ENCODE data around the gene ACTR5. TPM values are rescaled to one million over a fixed set of nuclear protein-coding genes. Genes with fewer than 3 reads are reported as not detected.

The ACTR5 gene
- total RNA-seq, 1 experiment from 2014 or later = 22.0 TPM

DNA sequence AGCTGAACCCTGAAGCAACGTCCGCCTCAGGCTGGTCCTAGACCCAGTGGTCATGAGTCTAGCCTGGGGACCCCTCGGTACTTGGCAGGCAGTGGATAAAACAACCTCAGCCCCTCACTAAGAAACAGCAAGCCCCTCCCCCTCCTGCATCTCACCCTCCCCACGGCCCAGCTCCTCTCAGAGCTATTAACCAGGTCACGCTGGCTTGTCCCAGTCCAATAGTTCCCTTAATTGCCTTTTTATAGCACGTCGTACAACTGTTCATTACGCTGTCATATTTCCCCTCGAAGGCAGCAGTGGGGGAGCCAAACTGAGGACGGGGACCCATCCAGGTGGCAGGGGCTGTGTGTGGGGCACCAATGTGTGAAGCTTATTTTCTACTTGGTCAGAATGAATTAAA, 32.6 kb upstream of the ACTR5 start:
- H3K9me3 ChIP-seq (ENCODE audit: control insufficient read depth in 1 of 2, insufficient read depth in 1 of 2, low read depth in 1 of 2, low read length in 2 of 2) = no peaks in the 10 kb centered on the region
- ChIA-PET POLR2A (no interaction called here), RAD21 (ENCODE audit: low non-redundant PET in 1 of 2, low total read pairs in 2 of 2, uncharacterized antibody in 2 of 2, unreplicated experiment in 2 of 2) (no interaction called here), CTCF (no interaction called here)
- TF ChIP-seq JUND (IDR thresholded peaks at IDR 0.05) = no peak
- BruUV-seq (replicated peaks) = no TSS peak
- H2AFZ ChIP-seq (ENCODE audit: low read depth, low read length, poor library complexity, severe bottlenecking) = no peak overlapping the region
- H3K4me2 ChIP-seq (ENCODE audit: low read length) = no peak overlapping the region
- no peaks in the 10 kb centered on the region for H4K20me1 ChIP-seq (ENCODE audit: insufficient read depth)
- H3K4me3 ChIP-seq (replicated peaks in 1 of 2; ENCODE audit: low read depth in 1 of 2, low read length in 2 of 2) = no peak overlapping the region
- H3K4me1 ChIP-seq (ENCODE audit: control insufficient read depth in 1 of 2, insufficient read depth in 2 of 2, low read length in 2 of 2) = no peaks in the 10 kb centered on the region
- peaks cover 33% of the 10 kb centered on the region; the same call in 1 of the 2 replicates for H3K27me3 ChIP-seq (ENCODE audit: insufficient read depth, low read length)
- no peaks in the 10 kb centered on the region for H3K79me2 ChIP-seq (ENCODE audit: insufficient read depth, low read length)
- no peak for DNase-seq (ENCODE audit: low read depth, low spot score)
- intact Hi-C loops (cut with micrococcal nuclease) = no loop called here
- H3K9ac ChIP-seq (ENCODE audit: low read length) = no peak overlapping the region
- H3K36me3 ChIP-seq (ENCODE audit: control insufficient read depth in 1 of 2, insufficient read depth in 2 of 2, low read length in 2 of 2) = no peaks in the 10 kb centered on the region
- H3K9me2 ChIP-seq (ENCODE audit: insufficient read depth) = no peaks in the 10 kb centered on the region
- no peak overlapping the region for H3K27ac ChIP-seq (ENCODE audit: low read depth, low read length)
- no peak for ATAC-seq

DNA sequence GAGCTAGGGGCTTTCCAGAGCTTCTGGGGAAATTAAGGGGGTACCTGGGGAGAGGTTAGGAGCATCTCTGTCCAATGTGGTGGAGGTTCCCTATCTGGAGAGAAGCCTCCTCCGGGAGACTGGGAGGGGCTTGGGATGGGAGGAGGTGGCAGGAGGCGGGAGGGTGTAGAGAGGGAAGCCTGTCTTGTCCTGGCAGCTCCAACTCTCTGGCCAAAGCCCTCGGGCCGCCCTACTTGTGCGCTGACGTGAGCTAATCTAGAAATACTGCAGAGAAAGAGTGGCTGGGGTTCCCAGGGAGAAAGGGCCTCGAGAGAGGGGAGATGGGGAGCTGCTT, 25.6 kb upstream of the ACTR5 start:
- Histone ChIP-seq H3K9ac (ENCODE audit: low read length) (no peak overlapping the region), H4K20me1 (ENCODE audit: insufficient read depth) (no peaks in the 10 kb centered on the region), H3K9me2 (ENCODE audit: insufficient read depth) (no peaks in the 10 kb centered on the region), H3K79me2 (ENCODE audit: insufficient read depth, low read length) (no peaks in the 10 kb centered on the region), H3K36me3 (ENCODE audit: control insufficient read depth in 1 of 2, insufficient read depth in 2 of 2, low read length in 2 of 2) (no peaks in the 10 kb centered on the region), H2AFZ (ENCODE audit: low read depth, low read length, poor library complexity, severe bottlenecking) (no peak overlapping the region), H3K9me3 (ENCODE audit: control insufficient read depth in 1 of 2, insufficient read depth in 1 of 2, low read depth in 1 of 2, low read length in 2 of 2) (no peaks in the 10 kb centered on the region), H3K4me3 (replicated peaks in 1 of 2; ENCODE audit: low read depth in 1 of 2, low read length in 2 of 2) (no peak overlapping the region), H3K4me1 (ENCODE audit: control insufficient read depth in 1 of 2, insufficient read depth in 2 of 2, low read length in 2 of 2) (no peaks in the 10 kb centered on the region), H3K27me3 (ENCODE audit: insufficient read depth, low read length) (peaks cover 47% of the 10 kb centered on the region), H3K27ac (ENCODE audit: low read depth, low read length) (no peak overlapping the region), H3K4me2 (ENCODE audit: low read length) (no peak overlapping the region)
- ATAC-seq (0 out of 2 replicates have a peak, but pooled peaks have one; percentile 34), DNase-seq (ENCODE audit: low read depth, low spot score) (no peak)
- ChIA-PET RAD21 (ENCODE audit: low non-redundant PET in 1 of 2, low total read pairs in 2 of 2, uncharacterized antibody in 2 of 2, unreplicated experiment in 2 of 2) (no interaction called here), CTCF (no interaction called here), POLR2A (no interaction called here)
- no TSS peak for BruUV-seq (replicated peaks)
- intact Hi-C loops (cut with micrococcal nuclease) = no loop called here
- TF ChIP-seq RAD21 (IDR thresholded peaks at IDR 0.05; ENCODE audit: low read depth) (no peak), EZH2 (IDR thresholded peaks at IDR 0.05) (no peak), POLR2AphosphoS5 (IDR thresholded peaks at IDR 0.05; ENCODE audit: low read depth, low read length) (no peak), ELF1 (IDR thresholded peaks at IDR 0.05; ENCODE audit: borderline replicate concordance, low read depth) (no peak), SP1 (IDR thresholded peaks at IDR 0.05; ENCODE audit: low read depth) (no peak), JUND (IDR thresholded peaks at IDR 0.05) (no peak), YY1 (IDR thresholded peaks at IDR 0.05; ENCODE audit: extremely low read depth, insufficient replicate concordance, low read depth, low read length) (no peak), POLR2A (IDR thresholded peaks at IDR 0.05; ENCODE audit: borderline replicate concordance, extremely low read depth, insufficient read depth, insufficient read length) (no peak), TCF7L2 (IDR thresholded peaks at IDR 0.05; ENCODE audit: borderline replicate concordance, extremely low read depth, insufficient read depth, insufficient read length) (no peak), EZH2phosphoT487 (IDR thresholded peaks at IDR 0.05; ENCODE audit: borderline replicate concordance) (no peak), FOSL1 (IDR thresholded peaks at IDR 0.05; ENCODE audit: low read depth) (no peak), CBX3 (IDR thresholded peaks at IDR 0.05; ENCODE audit: low read depth) (no peak), SIN3A (IDR thresholded peaks at IDR 0.05; ENCODE audit: low read depth) (no peak), ZFX (IDR thresholded peaks at IDR 0.05) (no peak)
- TF ChIP-seq, protein P1, sequence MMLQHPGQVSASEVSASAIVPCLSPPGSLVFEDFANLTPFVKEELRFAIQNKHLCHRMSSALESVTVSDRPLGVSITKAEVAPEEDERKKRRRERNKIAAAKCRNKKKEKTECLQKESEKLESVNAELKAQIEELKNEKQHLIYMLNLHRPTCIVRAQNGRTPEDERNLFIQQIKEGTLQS (IDR thresholded peaks at IDR 0.05) = no peak
- TF ChIP-seq, protein P2, sequence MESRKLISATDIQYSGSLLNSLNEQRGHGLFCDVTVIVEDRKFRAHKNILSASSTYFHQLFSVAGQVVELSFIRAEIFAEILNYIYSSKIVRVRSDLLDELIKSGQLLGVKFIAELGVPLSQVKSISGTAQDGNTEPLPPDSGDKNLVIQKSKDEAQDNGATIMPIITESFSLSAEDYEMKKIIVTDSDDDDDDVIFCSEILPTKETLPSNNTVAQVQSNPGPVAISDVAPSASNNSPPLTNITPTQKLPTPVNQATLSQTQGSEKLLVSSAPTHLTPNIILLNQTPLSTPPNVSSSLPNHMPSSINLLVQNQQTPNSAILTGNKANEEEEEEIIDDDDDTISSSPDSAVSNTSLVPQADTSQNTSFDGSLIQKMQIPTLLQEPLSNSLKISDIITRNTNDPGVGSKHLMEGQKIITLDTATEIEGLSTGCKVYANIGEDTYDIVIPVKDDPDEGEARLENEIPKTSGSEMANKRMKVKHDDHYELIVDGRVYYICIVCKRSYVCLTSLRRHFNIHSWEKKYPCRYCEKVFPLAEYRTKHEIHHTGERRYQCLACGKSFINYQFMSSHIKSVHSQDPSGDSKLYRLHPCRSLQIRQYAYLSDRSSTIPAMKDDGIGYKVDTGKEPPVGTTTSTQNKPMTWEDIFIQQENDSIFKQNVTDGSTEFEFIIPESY (IDR thresholded peaks at IDR 0.05; ENCODE audit: extremely low read depth, insufficient replicate concordance, low read length) = no peak
- TF ChIP-seq, protein P3, sequence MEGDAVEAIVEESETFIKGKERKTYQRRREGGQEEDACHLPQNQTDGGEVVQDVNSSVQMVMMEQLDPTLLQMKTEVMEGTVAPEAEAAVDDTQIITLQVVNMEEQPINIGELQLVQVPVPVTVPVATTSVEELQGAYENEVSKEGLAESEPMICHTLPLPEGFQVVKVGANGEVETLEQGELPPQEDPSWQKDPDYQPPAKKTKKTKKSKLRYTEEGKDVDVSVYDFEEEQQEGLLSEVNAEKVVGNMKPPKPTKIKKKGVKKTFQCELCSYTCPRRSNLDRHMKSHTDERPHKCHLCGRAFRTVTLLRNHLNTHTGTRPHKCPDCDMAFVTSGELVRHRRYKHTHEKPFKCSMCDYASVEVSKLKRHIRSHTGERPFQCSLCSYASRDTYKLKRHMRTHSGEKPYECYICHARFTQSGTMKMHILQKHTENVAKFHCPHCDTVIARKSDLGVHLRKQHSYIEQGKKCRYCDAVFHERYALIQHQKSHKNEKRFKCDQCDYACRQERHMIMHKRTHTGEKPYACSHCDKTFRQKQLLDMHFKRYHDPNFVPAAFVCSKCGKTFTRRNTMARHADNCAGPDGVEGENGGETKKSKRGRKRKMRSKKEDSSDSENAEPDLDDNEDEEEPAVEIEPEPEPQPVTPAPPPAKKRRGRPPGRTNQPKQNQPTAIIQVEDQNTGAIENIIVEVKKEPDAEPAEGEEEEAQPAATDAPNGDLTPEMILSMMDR (IDR thresholded peaks at IDR 0.05 in 2 of 3, conservative IDR thresholded peaks at IDR 0.05 in 1 of 3; ENCODE audit: borderline replicate concordance in 1 of 3, insufficient read depth in 1 of 3, low read depth in 2 of 3, low read length in 2 of 3) = no peak
- TF ChIP-seq, protein P4, sequence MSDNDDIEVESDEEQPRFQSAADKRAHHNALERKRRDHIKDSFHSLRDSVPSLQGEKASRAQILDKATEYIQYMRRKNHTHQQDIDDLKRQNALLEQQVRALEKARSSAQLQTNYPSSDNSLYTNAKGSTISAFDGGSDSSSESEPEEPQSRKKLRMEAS (IDR thresholded peaks at IDR 0.05) = no peak

Measured in HCT116 (cell line).